ENCODE measurements around the gene RAPGEF6.

DNA sequence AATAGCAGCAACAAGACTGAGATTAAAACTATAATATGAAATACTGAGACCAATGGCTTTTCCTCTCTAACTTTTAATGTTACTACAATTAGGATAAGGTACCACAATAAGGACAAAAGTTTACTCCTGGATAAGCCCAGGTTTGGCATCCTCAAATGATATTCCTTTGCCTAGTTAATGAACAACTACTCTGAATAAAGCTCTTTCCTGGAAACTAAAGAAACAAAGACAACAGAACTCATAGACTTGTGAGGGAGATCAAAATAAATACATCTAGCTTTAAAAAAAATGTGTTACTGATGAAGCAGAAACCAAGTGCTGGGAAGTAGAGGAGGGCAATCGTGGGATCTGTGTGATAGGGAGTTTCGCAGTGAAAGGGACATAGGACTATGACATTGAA, 19.3 kb upstream of the RAPGEF6 start:
- TF ChIP-seq, protein P1, sequence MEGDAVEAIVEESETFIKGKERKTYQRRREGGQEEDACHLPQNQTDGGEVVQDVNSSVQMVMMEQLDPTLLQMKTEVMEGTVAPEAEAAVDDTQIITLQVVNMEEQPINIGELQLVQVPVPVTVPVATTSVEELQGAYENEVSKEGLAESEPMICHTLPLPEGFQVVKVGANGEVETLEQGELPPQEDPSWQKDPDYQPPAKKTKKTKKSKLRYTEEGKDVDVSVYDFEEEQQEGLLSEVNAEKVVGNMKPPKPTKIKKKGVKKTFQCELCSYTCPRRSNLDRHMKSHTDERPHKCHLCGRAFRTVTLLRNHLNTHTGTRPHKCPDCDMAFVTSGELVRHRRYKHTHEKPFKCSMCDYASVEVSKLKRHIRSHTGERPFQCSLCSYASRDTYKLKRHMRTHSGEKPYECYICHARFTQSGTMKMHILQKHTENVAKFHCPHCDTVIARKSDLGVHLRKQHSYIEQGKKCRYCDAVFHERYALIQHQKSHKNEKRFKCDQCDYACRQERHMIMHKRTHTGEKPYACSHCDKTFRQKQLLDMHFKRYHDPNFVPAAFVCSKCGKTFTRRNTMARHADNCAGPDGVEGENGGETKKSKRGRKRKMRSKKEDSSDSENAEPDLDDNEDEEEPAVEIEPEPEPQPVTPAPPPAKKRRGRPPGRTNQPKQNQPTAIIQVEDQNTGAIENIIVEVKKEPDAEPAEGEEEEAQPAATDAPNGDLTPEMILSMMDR (IDR thresholded peaks at IDR 0.05) = no peak
- TF ChIP-seq POLR2AphosphoS5 (IDR thresholded peaks at IDR 0.05) = no peak
- TF ChIP-seq EP300 (IDR thresholded peaks at IDR 0.05) = no peak
